Ishikawa (cell line): ENCODE measurements around the gene CPAMD8.

Experiments
- CEBPB ChIP-seq: IDR thresholded peaks from 2 replicates; pipeline ENCODE4 v1.6.1; 2012
- CREB1 ChIP-seq: IDR thresholded peaks from 2 replicates; pipeline ENCODE4 v1.6.1; 2012; ENCODE audit warnings: low read depth
- EGR1 ChIP-seq: IDR thresholded peaks from 2 replicates; pipeline ENCODE4 v1.6.1; 2012
- EP300 ChIP-seq: IDR thresholded peaks from 2 replicates; pipeline ENCODE4 v1.6.1; 2012; ENCODE audit warnings: borderline replicate concordance
- FOXM1 ChIP-seq: IDR thresholded peaks from 2 replicates; pipeline ENCODE4 v1.6.1; 2012; ENCODE audit warnings: low read depth, borderline replicate concordance
- NFIC ChIP-seq: IDR thresholded peaks from 2 replicates; pipeline ENCODE4 v1.6.1; 2012
- RAD21 ChIP-seq: IDR thresholded peaks from 2 replicates; pipeline ENCODE4 v1.6.1; 2012; ENCODE audit warnings: low read depth
- REST ChIP-seq: IDR thresholded peaks from 2 replicates; pipeline ENCODE4 v1.6.1; 2012; ENCODE audit warnings: low read depth, mild to moderate bottlenecking
- TAF1 ChIP-seq: IDR thresholded peaks from 2 replicates; pipeline ENCODE4 v1.6.1; 2012; ENCODE audit warnings: low read depth, mild to moderate bottlenecking
- TCF12 ChIP-seq: IDR thresholded peaks from 2 replicates; pipeline ENCODE4 v1.6.1; 2012; ENCODE audit warnings: low read depth
- TEAD4 ChIP-seq: IDR thresholded peaks from 2 replicates; pipeline ENCODE4 v1.6.1; 2012
- YY1 ChIP-seq: IDR thresholded peaks from 2 replicates; pipeline ENCODE4 v1.6.1; 2012; ENCODE audit warnings: low read depth
- ZBTB7A ChIP-seq: IDR thresholded peaks from 2 replicates; pipeline ENCODE4 v1.6.1; 2012; ENCODE audit warnings: low read depth
- TF ChIP-seq, protein P1 (sequence below): IDR thresholded peaks from 2 replicates; pipeline ENCODE4 v1.6.1; 2012
- TF ChIP-seq, protein P2 (sequence below): IDR thresholded peaks from 2 replicates; pipeline ENCODE4 v1.6.1; 2012

The CPAMD8 gene

GRCh38 chr19:16930753-16931152 is 95.9 kb downstream of the CPAMD8 start:
- TF ChIP-seq CREB1 (no peak), EGR1 (no peak)

DNA sequence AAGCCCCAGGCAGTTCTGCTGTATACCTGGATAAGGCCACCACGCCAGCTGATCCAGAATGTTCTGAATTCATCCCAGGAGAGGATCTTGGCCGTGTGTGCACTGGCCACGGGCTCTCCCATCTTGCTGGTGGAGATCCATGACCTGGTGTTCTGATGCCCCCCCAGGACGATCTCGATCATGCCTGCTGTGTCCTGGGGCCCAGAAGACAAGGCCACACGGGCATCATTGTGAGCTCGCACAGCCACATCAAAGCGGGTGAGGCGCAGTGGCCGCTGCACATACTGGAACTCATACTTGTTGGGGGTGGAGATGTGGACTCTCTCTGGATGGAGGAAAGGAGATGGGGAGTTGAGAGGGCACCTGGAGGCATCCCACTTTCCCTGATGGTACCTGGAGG is 97.7 kb downstream of the CPAMD8 start:
- TF ChIP-seq EGR1 (no peak), TCF12 (no peak)

DNA sequence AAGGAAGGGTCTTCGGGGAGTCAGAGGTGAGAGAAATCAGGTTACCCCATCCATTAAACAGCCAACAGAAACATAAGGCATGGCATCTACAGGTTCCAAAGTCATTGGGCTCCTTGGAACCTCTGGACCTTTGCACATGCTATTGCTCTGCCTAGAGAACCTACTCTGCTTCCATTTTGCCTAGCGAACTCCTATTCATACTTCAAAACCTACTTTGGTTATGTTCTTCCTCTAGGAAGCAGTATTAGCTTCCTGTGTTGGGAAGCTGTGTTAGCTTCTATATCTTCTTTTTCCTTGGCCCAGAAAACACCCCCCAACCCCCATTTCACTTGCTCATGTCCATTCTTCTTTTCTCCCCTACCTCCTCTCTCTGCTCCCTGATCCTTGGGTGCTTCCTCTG is 98.3 kb downstream of the CPAMD8 start:
- TF ChIP-seq EP300 (no peak), CREB1 (no peak), EGR1 (no peak), TCF12 (no peak), TEAD4 (no peak), ZBTB7A (no peak), NFIC (no peak), FOXM1 (no peak), TAF1 (no peak), CEBPB (no peak), RAD21 (no peak), YY1 (no peak), REST (no peak)
- TF ChIP-seq, protein P1, sequence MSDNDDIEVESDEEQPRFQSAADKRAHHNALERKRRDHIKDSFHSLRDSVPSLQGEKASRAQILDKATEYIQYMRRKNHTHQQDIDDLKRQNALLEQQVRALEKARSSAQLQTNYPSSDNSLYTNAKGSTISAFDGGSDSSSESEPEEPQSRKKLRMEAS = no peak
- TF ChIP-seq, protein P2, sequence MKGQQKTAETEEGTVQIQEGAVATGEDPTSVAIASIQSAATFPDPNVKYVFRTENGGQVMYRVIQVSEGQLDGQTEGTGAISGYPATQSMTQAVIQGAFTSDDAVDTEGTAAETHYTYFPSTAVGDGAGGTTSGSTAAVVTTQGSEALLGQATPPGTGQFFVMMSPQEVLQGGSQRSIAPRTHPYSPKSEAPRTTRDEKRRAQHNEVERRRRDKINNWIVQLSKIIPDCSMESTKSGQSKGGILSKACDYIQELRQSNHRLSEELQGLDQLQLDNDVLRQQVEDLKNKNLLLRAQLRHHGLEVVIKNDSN = no peak

- TF ChIP-seq TAF1 (no peak), TEAD4 (no peak)
Observed at GRCh38 chr19:16927883-16928282, 98.7 kb downstream of the CPAMD8 start.

DNA sequence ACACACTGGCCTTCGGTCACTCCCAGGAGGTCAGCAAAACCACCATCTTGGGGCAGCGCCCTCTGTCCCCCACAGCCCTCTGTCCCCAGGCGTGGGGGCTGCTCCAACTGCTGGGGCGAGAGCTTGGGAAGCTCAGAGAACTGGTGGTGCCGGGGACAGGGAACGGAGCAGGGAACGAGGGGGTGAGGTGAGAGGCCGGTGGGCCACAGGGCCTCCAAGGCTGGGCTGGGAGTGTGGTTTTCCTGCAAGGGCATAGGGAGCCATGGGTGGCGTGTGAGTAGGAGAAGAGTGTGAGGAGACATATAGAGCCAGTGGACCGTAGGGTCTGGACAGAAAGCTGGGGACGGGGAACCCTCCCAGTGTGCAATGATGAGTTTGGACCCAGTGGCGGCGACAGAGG is 103.7 kb downstream of the CPAMD8 start:
- TF ChIP-seq NFIC (no peak), TEAD4 (no peak), REST (no peak), EP300 (no peak), FOXM1 (no peak), CREB1 (no peak), TAF1 (no peak), CEBPB (no peak), RAD21 (no peak), TCF12 (no peak), ZBTB7A (no peak), YY1 (no peak), EGR1 (no peak)
- TF ChIP-seq, protein P1 = no peak
- TF ChIP-seq, protein P2 = no peak

DNA sequence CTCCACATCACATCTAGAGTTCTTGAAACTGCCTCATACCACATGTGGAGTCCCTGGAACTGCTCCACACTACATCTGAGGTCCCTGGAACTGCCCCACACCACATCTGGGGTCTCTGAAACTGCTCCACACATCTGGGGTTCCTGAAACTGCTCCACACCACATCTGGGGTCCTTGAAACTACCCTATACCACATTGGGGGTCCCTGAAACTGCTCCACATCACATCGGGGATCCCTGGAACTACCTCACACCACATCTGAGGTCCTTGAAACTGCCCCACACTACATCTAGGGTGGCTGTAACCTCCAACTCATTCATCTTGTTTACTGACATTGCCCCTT is 104.0 kb downstream of the CPAMD8 start:
- TF ChIP-seq RAD21 (no peak), FOXM1 (no peak), TAF1 (no peak), TEAD4 (no peak), CEBPB (no peak), EGR1 (no peak), EP300 (no peak), TCF12 (no peak), NFIC (no peak), REST (no peak), CREB1 (no peak)
- TF ChIP-seq, protein P2 = no peak
- TF ChIP-seq, protein P1 = no peak
